ENCODE measurements around the gene CDC20B.
A peak's percentile ranks its signal among the peaks of the same experiment; 100 is the strongest.

The CDC20B gene, protein sequence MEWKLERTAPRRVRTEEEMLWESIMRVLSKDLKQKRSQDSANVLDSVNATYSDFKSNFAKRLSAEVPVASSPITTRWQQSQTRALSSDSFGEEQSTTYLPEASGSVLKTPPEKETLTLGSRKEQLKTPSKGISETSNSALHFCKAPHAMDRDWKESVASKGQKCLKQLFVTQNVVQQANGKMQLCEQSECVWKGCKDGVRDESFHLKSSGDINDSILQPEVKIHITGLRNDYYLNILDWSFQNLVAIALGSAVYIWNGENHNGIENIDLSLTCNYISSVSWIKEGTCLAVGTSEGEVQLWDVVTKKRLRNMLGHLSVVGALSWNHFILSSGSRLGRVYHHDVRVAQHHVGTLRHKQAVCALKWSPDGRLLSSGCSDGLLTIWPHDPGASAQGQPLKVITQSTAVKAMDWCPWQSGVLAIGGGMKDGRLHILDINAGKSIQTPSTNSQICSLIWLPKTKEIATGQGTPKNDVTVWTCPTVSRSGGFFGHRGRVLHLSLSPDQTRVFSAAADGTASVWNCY

DNA sequence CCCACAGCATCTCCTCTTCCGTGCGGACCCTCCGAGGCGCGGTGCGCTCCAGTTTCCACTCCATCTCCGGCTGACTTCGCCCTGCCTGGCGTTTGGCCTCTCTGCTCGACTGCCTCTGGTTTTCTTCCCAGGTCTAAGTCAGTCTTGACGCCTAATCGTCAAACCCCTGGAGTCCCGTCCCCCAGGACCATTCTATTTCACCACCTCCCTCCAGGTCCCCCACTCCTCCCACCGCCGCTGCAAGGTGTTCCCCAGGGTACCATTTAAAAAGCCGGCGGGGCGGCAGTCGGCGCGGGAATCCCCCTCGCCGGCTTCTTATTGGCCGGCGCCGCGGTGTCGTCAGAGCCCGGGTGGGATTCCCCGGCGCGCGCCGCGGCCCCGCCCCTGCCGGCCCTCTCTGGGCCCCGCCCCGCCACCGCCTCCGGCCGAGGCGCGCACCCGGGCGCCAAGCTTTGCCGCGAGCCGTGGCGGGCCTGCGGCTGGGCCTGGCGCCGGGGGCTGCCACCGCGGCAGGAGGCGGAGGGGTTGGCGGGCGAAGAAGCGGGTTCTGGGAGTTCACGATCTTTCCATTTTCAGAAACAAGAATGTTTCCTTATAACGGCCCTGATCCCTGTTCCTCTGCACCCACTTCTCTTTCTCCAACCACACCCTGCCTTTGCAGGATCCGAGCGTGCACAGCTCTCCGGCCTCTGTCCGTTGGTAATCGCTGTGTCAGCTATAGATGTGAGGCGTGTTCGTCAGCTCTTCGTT, at the start of gene CDC20B:
Gene CDC20B (minus strand): TSS at position 241 of the 750 bp plus-strand sequence. CDS start 177 bp downstream, at position 64.
- DNase-seq = peak; percentile 77

DNA sequence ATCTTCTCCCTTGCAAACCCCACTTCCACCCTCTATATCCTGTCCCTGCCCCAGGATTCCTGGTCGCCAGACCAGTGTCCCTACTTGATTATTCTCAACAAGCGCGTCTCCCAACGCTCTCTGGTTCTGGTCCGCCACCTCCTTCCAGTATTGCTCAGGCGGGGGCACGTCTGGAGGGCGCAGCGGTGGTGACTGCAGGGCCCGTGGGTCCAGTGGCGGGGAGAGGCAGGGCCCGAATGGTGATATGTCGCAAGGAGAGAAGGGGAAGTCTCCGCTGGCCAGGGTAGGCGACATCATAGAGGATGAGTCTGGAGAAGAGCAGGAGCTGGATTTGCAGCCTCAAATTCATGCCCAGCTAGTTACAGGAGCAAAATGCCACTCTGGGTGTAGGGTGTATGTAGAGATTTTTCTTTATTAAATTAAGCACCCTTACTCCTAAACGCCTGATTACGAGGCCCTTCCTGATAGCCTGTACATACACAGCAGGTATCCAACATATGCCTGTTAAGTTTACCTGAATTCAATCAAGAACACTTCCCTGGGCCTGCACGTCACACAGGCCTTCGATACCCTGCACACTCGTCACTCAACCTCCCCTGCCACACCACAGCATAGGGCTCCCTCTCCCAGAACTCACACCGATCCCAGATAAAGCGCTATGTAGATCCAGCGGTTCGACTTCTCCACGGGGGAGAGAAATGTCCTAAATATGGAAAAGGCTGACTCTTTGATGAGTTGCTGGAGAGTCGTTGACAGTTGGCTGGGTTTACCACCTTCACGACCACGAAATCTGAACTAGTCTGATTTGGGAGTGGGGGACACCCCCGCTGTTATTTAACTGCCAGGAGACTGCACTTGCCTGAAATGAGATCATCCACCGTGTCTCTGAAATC, 49.4 kb upstream of the CDC20B start:
- no peak for DNase-seq

DNA sequence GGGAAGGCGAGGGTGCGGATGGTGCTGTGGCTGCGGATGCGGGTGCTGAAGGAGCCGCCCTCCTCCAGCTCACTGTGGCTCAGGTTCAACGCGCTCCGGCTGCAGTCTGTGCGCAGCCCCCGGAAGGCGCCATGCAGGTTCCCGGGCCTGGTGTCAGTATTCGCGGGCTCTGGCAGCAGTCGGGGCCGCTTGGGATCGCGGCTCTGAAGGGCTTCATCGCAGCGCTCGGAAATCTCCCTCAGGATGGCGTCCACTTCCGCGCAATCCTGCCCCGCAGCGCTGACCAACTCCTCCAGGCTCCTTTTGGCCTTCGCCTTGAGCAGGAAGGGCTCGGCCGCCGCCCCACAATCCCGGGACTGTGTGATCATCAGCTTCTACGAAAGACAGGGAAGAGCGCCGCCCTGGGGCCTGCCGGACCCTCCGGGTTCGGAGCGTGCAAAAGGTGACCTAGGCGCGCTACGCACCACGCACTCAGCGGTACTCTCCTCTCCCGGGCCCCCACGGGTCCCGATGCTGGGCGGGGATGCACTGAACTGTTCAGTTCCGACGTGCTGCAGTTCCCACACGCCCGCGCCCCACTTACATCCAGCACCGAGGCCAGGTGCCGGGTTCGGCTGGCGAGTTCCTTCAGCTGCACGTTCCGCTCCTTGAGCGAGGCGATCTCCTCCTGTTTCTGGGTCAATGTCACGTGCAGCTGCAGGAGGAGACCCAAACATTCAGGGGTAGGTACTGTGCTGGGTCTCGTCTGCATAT, 47.6 kb upstream of the CDC20B start:
- DNase-seq = no peak

DNA sequence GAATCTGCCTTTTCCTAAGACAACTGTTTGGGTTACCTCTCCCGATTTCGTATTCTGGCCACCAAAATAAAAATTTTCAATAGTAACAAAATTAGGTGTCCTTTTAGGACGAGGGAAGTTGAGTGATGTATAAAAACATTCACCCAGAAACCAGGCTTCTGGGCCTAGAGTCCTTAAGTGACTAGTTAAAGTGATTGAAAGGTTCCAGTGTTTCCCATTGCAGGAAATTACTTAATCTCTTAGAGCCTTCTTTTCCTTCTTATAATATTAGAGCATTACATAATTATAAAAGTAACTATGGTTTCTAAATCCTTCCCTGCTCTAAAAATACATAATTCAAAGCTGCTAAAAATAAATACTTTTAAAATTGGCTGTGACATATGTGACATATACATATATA, 46.8 kb upstream of the CDC20B start:
- DNase-seq = no peak

DNA sequence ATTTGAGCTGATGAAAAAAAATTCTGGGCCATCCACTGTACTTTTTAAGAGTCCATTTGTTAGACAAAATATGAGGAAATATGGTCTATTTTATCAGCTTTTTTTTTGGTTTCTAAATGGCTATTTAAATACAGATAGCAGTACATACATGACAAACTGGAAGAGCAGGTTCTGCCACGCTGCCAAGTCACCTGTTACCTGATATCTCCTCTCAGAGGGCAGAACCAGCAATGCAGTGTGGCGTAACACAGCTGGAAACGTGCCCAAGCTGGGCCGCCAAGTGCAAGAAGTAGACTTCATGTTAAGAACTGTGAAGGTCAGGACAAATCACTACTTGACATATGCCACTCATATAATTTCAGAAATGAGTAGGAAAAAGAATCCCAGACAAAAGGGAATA, 46.0 kb upstream of the CDC20B start:
- peak; percentile 72 for DNase-seq

DNA sequence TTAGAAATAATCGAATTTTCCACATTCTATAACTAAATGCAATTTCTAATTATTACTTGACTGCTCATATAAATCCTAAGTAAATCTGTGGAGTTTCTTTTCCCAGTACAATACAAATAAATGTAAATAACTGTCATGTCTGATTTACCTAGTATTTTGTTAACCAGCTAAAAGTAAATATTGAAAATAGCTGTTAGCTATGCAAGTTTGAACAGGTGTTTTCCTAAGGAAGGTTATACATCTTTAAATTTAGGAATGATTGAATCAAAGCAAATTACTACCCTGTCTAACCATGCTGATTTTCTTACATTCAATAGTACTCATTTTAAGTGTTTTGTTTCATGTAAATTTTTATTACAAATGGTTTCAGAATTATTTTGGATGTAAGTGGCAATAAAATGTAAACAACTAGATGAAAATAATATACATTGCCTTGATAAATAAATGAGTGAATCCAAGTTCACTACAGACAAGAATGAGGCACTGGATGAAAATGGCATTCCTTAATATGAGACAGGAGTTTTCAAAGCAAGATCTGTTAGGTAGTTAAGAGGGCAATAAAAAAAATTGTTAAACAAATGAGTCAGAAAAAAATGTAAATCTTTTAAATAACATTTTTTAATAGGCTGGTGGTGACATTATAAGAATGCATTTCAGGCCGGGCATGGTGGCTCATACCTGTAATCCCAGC, 38.4 kb upstream of the CDC20B start:
- DNase-seq = peak; percentile 38

DNA sequence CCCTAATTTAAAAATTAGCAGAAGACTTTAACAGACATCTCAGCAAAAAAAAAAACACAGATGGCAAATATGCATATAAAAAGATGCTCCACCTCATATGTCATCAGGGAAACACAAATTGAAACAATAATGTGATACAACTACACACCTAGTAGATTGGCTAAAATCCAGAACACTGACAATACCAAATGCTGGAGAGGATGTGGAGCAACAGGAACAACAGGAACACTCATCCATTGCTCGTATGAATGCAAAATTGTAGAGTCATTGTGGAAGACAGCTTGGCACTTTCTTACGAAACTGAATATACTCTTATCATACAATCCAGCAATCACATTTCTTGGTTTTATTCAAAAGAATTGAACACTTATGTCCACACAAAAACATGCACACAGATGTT, 32.0 kb upstream of the CDC20B start:
- no peak for DNase-seq

DNA sequence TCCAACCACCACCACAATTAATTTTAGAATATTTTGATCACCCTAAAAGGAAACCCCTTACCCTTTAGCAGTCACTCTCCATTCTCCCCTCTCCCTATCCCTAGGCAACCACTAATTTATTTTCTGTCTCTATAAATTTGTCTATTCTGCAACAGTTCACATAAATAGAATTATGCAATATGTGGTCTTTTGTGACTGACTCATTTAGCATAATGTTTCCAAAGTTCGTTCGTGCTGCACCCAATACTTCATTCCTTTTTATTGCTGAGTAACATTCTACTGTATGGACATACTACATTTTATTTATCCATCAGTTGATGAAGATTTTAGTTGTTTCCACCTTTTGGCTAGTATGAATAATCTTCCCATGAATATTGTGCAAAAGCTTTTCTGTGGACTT, 18.2 kb upstream of the CDC20B start:
- no peak for DNase-seq

DNA sequence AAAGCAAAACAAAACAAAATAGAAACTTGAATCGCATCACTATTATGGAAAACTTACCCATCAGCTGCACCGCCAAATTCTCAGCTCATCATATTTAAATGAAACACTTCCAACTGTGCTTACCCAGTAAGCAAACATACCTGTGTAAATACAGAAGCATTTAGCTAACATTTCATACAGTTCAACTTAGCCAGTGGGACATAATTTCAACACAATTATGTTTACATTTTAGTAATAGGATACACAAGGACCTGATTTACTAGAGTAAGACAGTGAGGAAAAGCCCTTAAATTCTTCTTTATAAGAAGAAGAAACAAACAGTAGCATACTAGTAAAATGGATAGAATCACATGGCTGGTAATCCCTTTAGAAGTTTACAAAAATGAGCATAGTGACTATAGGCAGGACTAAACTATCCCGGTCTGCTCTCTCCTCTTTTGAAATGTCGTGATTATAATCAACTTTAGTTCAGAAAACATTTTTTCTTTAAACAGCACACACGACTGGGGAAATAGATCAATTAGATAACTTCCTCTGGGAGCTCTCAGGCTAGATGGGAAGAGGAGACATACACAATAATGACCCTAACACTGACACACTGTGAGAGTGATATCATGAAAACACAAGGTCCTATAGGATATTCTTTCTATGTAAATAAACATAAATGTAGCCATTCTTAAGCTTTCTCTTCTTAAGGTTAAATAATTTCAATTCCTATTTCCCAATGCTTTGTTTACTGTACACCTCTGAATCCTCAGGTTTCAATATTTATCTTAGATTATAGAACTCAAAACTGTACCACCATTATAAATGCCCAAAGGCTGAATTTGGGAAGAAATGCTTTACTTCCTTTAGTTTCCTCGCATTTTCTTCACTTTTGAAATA, 15.9 kb upstream of the CDC20B start:
- peak; percentile 15 for DNase-seq

DNA sequence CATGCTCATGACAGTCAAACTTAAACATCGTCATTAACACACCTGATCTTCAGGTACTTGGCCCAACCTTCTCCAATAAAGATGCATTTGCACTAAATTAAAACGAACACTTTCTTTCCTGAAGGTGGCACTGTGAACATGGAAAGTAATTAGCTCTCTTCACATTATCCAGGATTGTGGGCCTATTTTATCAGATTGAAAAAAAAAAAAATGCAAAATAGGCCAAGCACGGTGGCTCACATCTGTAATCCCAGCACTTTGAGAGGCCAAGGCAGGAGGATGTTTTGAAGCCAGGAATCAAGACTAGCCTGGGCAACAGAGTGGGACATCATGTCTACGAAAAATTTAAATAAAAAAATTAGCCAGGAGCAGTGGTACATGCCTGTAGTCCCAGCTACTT, 14.4 kb upstream of the CDC20B start:
- DNase-seq = peak; percentile 60

DNA sequence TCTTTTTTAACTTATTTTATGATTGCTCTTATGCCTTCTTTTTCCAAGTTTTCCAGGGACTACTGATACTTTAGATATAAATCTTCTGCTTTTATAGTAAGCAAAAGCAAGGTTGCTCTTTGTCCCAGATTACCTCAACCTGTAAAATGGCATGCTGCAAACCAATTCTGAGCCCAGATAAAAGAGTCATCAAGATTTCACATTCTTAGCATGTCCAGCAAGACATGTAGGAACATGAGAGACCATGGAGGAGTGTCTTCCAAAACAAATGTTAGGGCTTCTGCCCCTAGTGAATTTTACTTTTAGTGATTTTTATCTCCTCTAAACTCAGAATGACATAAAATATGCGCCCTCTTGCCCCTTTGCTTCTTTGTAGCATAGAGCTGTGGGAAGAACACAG, 7.0 kb upstream of the CDC20B start:
- no peak for DNase-seq

DNA sequence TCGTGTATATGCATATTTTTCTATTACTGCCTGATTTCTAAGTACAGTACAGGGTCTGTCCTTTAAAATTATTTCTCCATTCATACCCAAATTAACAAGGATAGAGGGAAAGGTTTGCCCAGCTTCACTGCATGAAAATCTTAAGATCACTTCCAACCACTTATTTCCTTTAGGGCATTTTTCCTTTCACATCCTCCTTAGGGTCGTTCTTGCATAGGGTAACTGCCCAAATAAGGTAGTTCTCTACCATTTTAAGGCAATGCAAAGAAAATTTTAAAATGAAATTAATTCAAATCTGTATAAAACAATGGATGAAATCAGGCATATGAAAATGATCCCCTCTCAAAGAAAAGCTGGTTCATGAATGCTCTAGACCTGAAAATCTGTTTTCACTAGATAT, 4.1 kb upstream of the CDC20B start:
- no peak for DNase-seq

DNA sequence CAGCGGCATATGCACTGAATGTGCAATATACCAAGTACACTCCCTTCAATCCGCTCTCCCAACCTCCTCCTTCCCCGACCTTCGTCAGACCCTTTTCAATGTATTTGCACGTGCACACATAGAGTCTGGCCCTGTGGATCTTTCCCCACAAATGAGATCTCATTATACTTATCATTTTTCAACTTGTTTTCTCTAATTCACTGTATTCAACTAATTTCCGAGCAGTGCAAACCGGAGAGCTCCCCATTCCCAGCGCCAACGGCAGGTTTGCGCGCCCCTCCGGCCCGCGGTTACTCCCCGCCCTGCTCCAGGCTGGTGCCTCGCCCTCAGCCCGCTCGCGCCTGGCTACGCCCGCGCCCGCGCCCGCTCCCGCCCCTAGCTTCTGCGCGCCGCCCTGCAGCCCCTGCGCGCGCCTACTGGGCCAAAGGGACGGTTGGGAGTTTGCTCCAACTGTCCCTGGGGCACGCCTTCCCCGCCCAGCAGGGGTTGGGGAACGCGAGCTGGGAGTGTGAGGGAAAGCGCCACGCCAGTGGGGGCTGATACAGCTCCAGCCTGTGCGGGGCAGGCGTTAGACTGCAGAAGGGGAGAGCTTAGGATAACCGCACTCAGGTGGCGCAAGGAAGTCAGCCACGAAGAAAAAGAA, 3.3 kb upstream of the CDC20B start:
- peak; percentile 77 for DNase-seq

DNA sequence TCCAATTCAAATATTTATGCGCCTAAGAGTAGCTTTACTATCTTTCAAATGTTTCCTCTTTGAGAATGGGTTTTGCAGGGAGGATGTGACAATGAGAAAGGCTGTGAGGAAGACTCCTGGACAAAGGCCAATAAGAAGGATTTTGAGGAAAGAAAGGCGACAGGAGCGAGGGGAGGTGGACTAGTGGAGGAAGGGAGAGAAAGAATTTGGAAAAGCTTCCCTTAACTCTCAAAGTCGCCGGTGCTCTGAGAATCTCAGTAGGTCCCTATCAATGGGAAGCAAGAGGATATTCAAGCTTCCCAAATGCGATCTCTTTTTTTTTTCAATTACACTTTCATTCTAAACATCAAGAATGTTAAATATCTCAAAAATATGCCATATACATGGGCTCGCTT, 2.8 kb upstream of the CDC20B start:
- no peak for DNase-seq

DNA sequence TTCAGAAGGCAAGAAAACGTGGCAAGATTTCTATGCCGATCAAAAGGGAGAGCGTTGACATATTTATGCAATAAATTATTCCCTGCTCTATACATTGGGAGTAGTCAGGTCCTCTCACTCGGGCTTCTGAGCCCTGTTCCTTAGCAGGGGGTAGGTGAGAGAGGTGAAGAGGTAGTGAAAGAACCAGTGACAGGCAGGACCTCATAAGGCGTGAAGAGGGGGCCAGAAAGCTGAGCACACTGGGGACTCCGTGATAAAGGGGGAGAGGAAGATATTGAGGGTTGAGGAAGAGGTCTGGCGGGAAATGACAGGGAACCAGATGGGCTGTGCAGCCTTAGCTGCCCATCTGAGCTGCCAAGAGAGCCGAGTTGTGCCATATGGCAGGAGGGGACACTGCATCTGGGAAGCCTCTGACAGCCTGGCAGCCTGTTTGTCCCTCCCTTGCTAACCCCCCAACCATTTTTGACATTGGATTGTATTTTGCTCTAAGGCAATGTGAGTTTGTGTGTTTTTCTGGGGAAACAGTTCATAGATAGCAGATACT, 782 bp upstream of the CDC20B start:
- no peak for DNase-seq

DNA sequence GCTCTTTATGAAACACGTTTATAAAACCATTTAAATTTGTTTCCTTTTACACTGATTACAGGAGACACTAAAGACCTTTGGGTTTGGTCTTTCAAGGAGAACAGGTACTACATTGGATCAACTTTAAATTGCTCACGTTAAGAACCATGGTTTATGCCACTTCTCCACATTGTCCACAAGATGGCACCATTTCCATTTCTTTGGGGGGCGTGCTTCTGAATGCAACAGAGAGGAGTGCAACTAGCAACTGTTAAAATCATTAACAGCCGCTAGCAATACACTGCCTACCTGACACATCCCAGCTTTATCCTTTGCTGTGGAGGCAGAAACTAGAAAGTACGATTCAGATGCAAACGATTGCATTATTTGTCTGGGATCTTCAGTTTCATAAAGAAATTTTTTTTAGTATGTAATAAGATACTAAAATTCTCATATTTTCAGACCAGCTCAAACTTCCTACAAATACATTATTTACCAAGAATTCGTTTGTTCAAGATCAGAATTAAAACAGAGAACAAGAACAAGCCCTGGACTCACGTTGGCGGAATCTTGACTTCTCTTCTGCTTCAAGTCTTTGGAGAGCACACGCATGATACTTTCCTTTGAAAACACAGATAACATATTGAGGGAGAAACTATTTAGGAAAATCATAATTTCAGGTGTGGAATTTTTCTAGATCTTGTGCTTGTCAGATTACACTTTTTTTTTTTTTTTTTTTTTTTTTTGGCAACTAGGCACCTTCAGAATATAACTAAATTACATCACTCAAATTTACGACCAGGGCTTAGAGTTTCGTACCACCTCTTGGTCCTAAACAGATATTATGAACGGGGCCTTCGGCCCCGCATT, 702 bp downstream of the CDC20B start:
- peak; percentile 82 for DNase-seq

DNA sequence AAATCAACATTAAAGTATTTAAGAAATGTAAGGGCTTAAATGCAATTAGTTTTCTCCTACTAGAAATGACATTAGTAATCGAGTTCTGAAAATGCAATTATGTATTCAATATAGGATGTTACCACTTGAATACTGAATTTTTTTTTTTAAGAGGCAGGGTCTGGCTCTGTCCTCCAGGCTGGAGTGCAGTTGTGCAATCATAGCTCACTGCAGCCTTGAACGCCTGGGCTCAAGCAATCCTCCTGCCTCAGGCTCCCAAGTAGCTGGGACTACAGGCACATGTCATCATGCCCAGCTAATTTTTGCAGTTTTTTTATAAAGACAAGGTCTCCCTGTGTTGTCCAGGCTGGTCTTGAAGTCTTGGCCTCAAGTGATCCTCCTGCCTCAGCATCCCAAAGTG, 1.5 kb downstream of the CDC20B start:
- no peak for DNase-seq

DNA sequence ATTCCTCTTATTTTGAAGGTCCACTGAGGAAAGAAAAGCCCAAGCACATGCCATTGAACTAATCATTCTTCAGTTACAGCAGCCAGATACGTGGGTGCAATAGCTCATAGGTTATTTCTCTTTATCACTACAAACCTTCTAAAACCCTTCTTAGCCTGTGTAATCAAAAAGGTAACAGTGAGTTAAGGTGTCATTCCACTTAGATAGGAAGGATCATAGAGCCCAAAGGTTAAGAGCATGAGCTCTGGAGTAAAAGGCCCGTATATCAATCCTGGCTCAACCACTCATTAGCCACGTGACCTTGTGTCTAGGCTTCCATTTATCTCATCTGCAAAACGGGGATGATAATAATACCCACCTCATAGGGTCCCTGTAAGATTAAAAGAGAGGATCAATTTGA, 10.3 kb downstream of the CDC20B start:
- DNase-seq = no peak

Measured in NCI-H774 (cell line).